BLaER1 (cell line): ENCODE measurements around the gene FLAD1.
"Not testable (repeated sequence)": the region's sequence is repeated elsewhere in the genome, so short reads cannot be mapped to it uniquely, and the experiment has no call there.

Experiments
- H3K27ac ChIP-seq: shearing (Covaris generic); formaldehyde crosslinking; 2 replicates; pipeline ENCODE4 v1.8.1; 2022
- H3K27me3 ChIP-seq: shearing (Covaris generic); formaldehyde crosslinking; 2 replicates; pipeline ENCODE4 v1.8.1; 2022
- H3K36me3 ChIP-seq: shearing (Covaris generic); formaldehyde crosslinking; 2 replicates; pipeline ENCODE4 v1.8.1; 2022
- H3K4me1 ChIP-seq: shearing (Covaris generic); formaldehyde crosslinking; 2 replicates; pipeline ENCODE4 v1.8.1; 2022
- H3K4me2 ChIP-seq: shearing (Covaris generic); formaldehyde crosslinking; 2 replicates; pipeline ENCODE4 v1.8.1; 2022
- H3K4me3 ChIP-seq: shearing (Covaris generic); formaldehyde crosslinking; 2 replicates; pipeline ENCODE4 v1.8.1; 2022
- H3K9ac ChIP-seq: shearing (Covaris generic); formaldehyde crosslinking; 2 replicates; pipeline ENCODE4 v1.8.1; 2022
- H3K9me3 ChIP-seq: shearing (Covaris generic); formaldehyde crosslinking; 2 replicates; pipeline ENCODE4 v1.8.1; 2022
- H4K20me1 ChIP-seq: shearing (Covaris generic); formaldehyde crosslinking; 2 replicates; pipeline ENCODE4 v1.8.1; 2022
- Cebpa-rat ChIP-seq: shearing (Covaris generic); IDR thresholded peaks from 2 replicates; pipeline ENCODE4 v1.8.1; 2022

Gene FLAD1

DNA sequence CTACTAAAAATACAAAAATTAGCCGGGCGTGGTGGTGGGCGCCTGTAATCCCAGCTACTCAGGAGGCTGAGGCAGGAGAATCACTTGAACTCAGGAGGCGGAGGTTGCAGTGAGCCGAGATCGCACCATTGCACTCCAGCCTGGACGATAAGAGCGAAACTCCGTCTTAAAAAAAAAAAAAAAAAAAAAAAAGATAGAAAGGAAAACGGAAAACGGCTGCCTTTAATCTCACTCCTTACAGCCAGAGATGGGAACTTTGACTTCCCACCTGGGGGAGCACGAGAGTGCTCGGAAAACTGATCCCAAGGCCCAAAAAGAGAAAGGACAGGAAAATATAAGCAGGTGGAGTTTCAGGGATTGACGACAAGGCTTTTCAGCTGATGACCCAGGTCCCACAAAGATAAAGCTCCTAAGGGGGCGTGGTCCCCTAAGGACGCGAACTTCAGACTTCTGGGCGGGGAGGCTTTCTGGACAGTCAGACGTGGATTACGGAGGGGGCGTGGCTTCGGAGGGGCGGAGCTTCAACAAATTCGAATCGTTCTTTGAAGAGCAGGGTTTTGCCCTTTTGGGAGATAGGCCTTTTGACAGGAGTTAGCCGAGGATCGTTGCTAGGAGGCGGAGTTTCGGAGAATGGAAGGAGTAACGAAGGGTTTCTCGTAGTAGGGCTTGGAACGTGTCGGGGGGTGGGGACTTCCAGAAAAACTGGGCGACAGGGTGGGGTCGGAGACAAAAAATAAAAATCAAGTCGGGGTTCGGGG is 9.6 kb upstream of the FLAD1 start:
- Histone ChIP-seq H3K4me1 (peaks cover 76% of the 10 kb centered on the region), H3K9me3 (no peaks in the 10 kb centered on the region), H4K20me1 (peaks cover 65% of the 10 kb centered on the region), H3K27me3 (no peaks in the 10 kb centered on the region), H3K4me3 (peak overlapping the region; percentile 78), H3K4me2 (peak overlapping the region; percentile 97), H3K9ac (peak overlapping the region; percentile 91), H3K36me3 (peaks cover 27% of the 10 kb centered on the region), H3K27ac (peak overlapping the region; percentile 94)
- TF ChIP-seq Cebpa-rat = no peak

DNA sequence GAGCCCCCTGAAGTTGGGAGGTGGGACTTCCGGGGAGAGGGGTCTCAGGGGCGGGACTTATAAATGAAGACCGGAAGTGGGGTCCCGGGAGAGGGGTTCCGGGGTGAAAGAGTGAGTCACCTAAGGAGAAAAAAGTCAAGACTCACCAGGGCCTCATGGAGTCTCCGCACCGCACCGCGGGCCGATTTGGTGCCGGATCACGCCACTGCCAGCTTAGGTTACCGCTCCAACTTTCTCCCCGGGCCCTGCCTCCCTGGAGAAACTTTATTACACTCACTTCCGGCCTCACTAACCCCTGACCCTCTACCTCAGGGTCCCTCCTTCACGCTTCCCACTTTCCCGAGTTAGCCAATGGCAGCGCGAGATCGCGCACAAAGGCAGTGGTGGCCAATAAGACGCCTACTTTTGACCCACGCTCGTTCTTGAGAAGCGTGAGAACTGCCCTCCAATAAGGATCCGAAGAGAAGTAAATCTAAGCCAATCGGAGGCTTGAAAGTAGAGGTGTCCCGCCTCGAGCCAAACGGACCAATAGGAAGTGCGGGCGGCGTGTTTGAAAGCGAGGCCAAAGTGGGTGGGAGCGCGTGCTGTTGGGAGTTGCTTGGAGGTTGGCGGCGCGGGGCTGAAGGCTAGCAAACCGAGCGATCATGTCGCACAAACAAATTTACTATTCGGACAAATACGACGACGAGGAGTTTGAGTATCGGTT is 8.9 kb upstream of the FLAD1 start, which contains the start of gene CKS1B:
CKS1B (plus strand) TSS at position 580 of the 706 bp plus-strand sequence; CDS start at position 645, 65 bp downstream.
- peaks cover 68% of the 10 kb centered on the region for H3K4me1 ChIP-seq
- H3K36me3 ChIP-seq = peaks cover 25% of the 10 kb centered on the region
- H3K27me3 ChIP-seq = no peaks in the 10 kb centered on the region
- no peaks in the 10 kb centered on the region for H3K9me3 ChIP-seq
- H3K27ac ChIP-seq = peak within 1 kb of the TSS; percentile 94
- peak within 1 kb of the TSS; percentile 91 for H3K9ac ChIP-seq
- no peak for TF ChIP-seq Cebpa-rat
- peak within 1 kb of the TSS; percentile 98 for H3K4me2 ChIP-seq
- peak within 1 kb of the TSS; percentile 78 for H3K4me3 ChIP-seq
- peaks cover 57% of the 10 kb centered on the region for H4K20me1 ChIP-seq

GRCh38 chr1:154974808-154975408 is 8.2 kb upstream of the FLAD1 start:
- Histone ChIP-seq H3K4me3 (peak overlapping the region; percentile 78), H3K36me3 (peaks cover 26% of the 10 kb centered on the region), H3K4me1 (peaks cover 62% of the 10 kb centered on the region), H3K4me2 (peak overlapping the region; percentile 98), H3K27me3 (no peaks in the 10 kb centered on the region), H3K9ac (peak overlapping the region; percentile 91), H4K20me1 (peaks cover 51% of the 10 kb centered on the region), H3K9me3 (no peaks in the 10 kb centered on the region), H3K27ac (peak overlapping the region; percentile 81)
- TF ChIP-seq Cebpa-rat = no peak

GRCh38 chr1:154975409-154976059 is 7.6 kb upstream of the FLAD1 start:
- Histone ChIP-seq H3K9ac (peak overlapping the region; percentile 91), H3K9me3 (no peaks in the 10 kb centered on the region), H3K36me3 (peaks cover 32% of the 10 kb centered on the region), H3K4me3 (peak overlapping the region; percentile 78), H4K20me1 (peaks cover 45% of the 10 kb centered on the region), H3K4me2 (peak overlapping the region; percentile 98), H3K27me3 (no peaks in the 10 kb centered on the region), H3K4me1 (peaks cover 56% of the 10 kb centered on the region), H3K27ac (peak overlapping the region; percentile 81)
- no peak for TF ChIP-seq Cebpa-rat

DNA sequence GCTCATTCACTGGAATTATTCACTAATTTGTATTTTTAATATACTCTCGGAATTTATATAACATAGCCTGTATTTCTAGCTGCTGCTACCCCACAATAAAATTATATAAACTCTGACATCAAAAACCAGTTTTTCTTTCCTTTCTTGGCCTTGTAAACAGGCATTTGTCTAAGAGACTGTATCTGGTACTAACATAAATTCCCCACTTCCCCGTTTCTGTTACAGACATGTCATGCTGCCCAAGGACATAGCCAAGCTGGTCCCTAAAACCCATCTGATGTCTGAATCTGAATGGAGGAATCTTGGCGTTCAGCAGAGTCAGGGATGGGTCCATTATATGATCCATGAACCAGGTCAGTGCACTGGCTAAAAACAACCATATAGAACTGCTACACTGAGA is 5.4 kb upstream of the FLAD1 start:
- not testable (repeated sequence) for H3K27me3 ChIP-seq, H3K9me3 ChIP-seq, H3K4me3 ChIP-seq
- Histone ChIP-seq H3K4me2 (peak overlapping the region; percentile 98), H3K4me1 (peaks cover 45% of the 10 kb centered on the region), H3K9ac (peak overlapping the region; percentile 91), H4K20me1 (peaks cover 24% of the 10 kb centered on the region), H3K27ac (0 out of 2 replicates have a peak overlapping the region, but pooled peaks have one; percentile 81), H3K36me3 (peaks cover 46% of the 10 kb centered on the region)

- H3K4me3 ChIP-seq = no peak overlapping the region
- H4K20me1 ChIP-seq = peaks cover 18% of the 10 kb centered on the region; the same call in 1 of the 2 replicates
- peak overlapping the region; percentile 98; the same call in 1 of the 2 replicates for H3K4me2 ChIP-seq
- H3K9me3 ChIP-seq = no peaks in the 10 kb centered on the region
- H3K27me3 ChIP-seq = no peaks in the 10 kb centered on the region
- H3K36me3 ChIP-seq = peaks cover 46% of the 10 kb centered on the region
- no peak overlapping the region for H3K27ac ChIP-seq
- 0 out of 2 replicates have a peak overlapping the region, but pooled peaks have one; percentile 91 for H3K9ac ChIP-seq
- H3K4me1 ChIP-seq = peaks cover 40% of the 10 kb centered on the region
- TF ChIP-seq Cebpa-rat = no peak
Measured at GRCh38 chr1:154978360-154978759, 4.8 kb upstream of the FLAD1 start.

GRCh38 chr1:154982341-154982740 is 803 bp upstream of the FLAD1 start:
- Histone ChIP-seq H3K4me2 (peak overlapping the region; percentile 99), H3K4me3 (peak overlapping the region; percentile 94)

DNA sequence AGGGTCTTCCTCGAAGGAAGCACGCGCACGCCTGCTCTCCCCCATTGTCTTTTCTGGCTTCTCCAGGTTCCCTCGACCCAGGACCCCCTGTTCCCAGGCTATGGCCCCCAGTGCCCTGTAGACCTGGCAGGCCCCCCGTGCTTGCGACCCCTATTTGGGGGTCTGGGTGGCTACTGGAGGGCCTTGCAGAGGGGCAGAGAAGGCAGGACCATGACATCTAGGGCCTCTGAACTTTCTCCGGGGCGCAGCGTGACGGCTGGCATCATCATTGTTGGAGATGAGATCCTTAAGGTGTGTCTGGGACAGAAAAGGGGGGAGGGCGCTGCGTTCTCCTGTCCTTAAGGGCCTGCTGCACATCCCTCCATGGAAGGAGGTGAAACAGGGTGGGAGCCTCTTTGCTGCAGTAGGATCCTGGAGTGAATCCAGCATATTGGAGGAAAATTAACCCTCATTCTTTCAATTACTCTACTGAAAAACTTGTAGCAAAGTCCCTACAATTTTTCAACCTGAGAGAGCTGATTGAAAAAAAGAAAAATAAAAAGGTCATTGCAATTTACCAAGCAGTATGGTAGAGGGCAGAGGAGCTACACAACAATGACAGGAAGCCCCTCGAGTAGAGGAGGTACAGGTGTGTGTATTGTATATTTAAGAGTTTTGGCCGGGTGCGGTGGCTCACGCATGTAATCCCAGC is 777 bp downstream of the FLAD1 start:
- Histone ChIP-seq H3K4me2 (peak overlapping the region; percentile 99), H3K27me3 (no peaks in the 10 kb centered on the region), H3K4me1 (peaks cover 43% of the 10 kb centered on the region), H3K36me3 (peaks cover 69% of the 10 kb centered on the region), H3K9ac (peak overlapping the region; percentile 96), H3K27ac (peak overlapping the region; percentile 86), H3K4me3 (peak overlapping the region; percentile 94), H4K20me1 (peaks cover 26% of the 10 kb centered on the region), H3K9me3 (no peaks in the 10 kb centered on the region)
- no peak for TF ChIP-seq Cebpa-rat

More at GRCh38 chr1:154982341-154982740, 803 bp upstream of the FLAD1 start:
- Histone ChIP-seq H3K27me3 (no peaks in the 10 kb centered on the region), H3K36me3 (peaks cover 66% of the 10 kb centered on the region), H3K9ac (peak overlapping the region; percentile 76), H3K4me1 (peaks cover 43% of the 10 kb centered on the region), H3K27ac (peak overlapping the region; percentile 54), H3K9me3 (no peaks in the 10 kb centered on the region), H4K20me1 (peaks cover 14% of the 10 kb centered on the region)
- TF ChIP-seq Cebpa-rat = no peak

- H3K9ac ChIP-seq, H3K27ac ChIP-seq, H3K9me3 ChIP-seq, H3K4me3 ChIP-seq, H3K27me3 ChIP-seq, H3K4me2 ChIP-seq: not testable (repeated sequence)
- H4K20me1 ChIP-seq = peaks cover 42% of the 10 kb centered on the region
- peaks cover 48% of the 10 kb centered on the region for H3K4me1 ChIP-seq
- H3K36me3 ChIP-seq = peaks cover 68% of the 10 kb centered on the region
Measured at GRCh38 chr1:154986736-154987135, 3.6 kb downstream of the FLAD1 start.
